ENCODE measurements around the gene WDR7. TPM values are rescaled to one million over a fixed set of nuclear protein-coding genes. Genes with fewer than 3 reads are reported as not detected.

WDR7 gene
- total RNA-seq, 1 experiment from 2014 or later = 11.5 TPM

- no peaks in the 10 kb centered on the region for H3K79me2 ChIP-seq (ENCODE audit: insufficient read depth, low read length)
Observed at GRCh38 chr18:56999823-57000222, 348.7 kb downstream of the WDR7 start.

DNA sequence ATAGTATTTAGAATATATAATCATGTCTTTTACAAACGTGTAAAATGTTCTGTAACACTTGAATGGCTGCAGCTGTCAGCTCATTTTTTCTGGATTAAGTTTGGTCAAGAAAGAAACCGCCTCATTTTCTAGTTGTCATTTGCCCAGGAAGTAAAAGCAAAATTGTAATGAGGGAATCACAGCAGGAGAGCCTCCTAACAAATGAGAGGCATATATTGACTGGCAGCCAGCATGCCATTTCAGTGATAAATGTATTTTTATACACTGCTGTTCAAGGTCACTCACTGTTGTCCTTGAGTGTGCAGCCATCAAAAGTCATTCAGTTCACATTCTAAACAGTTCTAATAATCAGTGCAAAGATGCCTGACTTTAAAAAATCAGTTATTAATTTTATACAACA, 351.5 kb downstream of the WDR7 start:
- RAD21 ChIA-PET (ENCODE audit: low non-redundant PET in 1 of 2, low total read pairs in 2 of 2, uncharacterized antibody in 2 of 2, unreplicated experiment in 2 of 2) = no interaction called here

More at GRCh38 chr18:56999823-57000222, 348.7 kb downstream of the WDR7 start:
- Histone ChIP-seq H3K4me1 (ENCODE audit: control insufficient read depth in 1 of 2, insufficient read depth in 2 of 2, low read length in 2 of 2) (peaks cover 6 to 7% of the 10 kb centered on the region in 2 experiments), H3K4me3 (replicated peaks in 1 of 2; ENCODE audit: low read depth in 1 of 2, low read length in 2 of 2) (no peak overlapping the region), H3K9ac (ENCODE audit: low read length) (no peak overlapping the region), H3K27ac (ENCODE audit: low read depth, low read length) (no peak overlapping the region), H3K27me3 (ENCODE audit: insufficient read depth, low read length) (no peaks in the 10 kb centered on the region), H3K4me2 (ENCODE audit: low read length) (no peak overlapping the region), H3K9me3 (ENCODE audit: control insufficient read depth in 1 of 2, insufficient read depth in 1 of 2, low read depth in 1 of 2, low read length in 2 of 2) (no peaks in the 10 kb centered on the region), H3K36me3 (ENCODE audit: control insufficient read depth in 1 of 2, insufficient read depth in 2 of 2, low read length in 2 of 2) (no peaks in the 10 kb centered on the region), H2AFZ (ENCODE audit: low read depth, low read length, poor library complexity, severe bottlenecking) (no peak overlapping the region), H4K20me1 (ENCODE audit: insufficient read depth) (no peaks in the 10 kb centered on the region), H3K9me2 (ENCODE audit: insufficient read depth) (no peaks in the 10 kb centered on the region)
- POLR2A ChIA-PET = no interaction called here
- RAD21 ChIA-PET (ENCODE audit: low non-redundant PET in 1 of 2, low total read pairs in 2 of 2, uncharacterized antibody in 2 of 2, unreplicated experiment in 2 of 2) = no interaction called here
- no peak for ATAC-seq
- intact Hi-C loops (cut with micrococcal nuclease) = no loop called here
- CTCF ChIA-PET = no interaction called here
- TF ChIP-seq CBX3 (IDR thresholded peaks at IDR 0.05; ENCODE audit: low read depth) (no peak), POLR2AphosphoS5 (IDR thresholded peaks at IDR 0.05; ENCODE audit: low read depth, low read length) (no peak), EZH2 (IDR thresholded peaks at IDR 0.05) (no peak), ZBTB33 (IDR thresholded peaks at IDR 0.05; ENCODE audit: extremely low read depth, insufficient replicate concordance, low read length) (no peak)
- DNase-seq (ENCODE audit: low read depth, low spot score) = no peak
- no TSS peak for BruUV-seq (replicated peaks)

More for the DNA sequence above, 351.5 kb downstream of the WDR7 start:
- ChIA-PET POLR2A (no interaction called here), CTCF (no interaction called here)
- intact Hi-C loops (cut with micrococcal nuclease) = no loop called here
- no peaks in the 10 kb centered on the region for H3K27me3 ChIP-seq (ENCODE audit: insufficient read depth, low read length)
- H3K4me3 ChIP-seq (replicated peaks in 1 of 2; ENCODE audit: low read depth in 1 of 2, low read length in 2 of 2) = no peak overlapping the region
- BruUV-seq (replicated peaks) = no TSS peak
- no peak overlapping the region for H3K9ac ChIP-seq (ENCODE audit: low read length)
- H3K36me3 ChIP-seq (ENCODE audit: control insufficient read depth in 1 of 2, insufficient read depth in 2 of 2, low read length in 2 of 2) = no peaks in the 10 kb centered on the region
- H3K9me2 ChIP-seq (ENCODE audit: insufficient read depth) = no peaks in the 10 kb centered on the region
- DNase-seq (ENCODE audit: low read depth, low spot score) (no peak), ATAC-seq (no peak)
- no peaks in the 10 kb centered on the region for H3K9me3 ChIP-seq (ENCODE audit: control insufficient read depth in 1 of 2, insufficient read depth in 1 of 2, low read depth in 1 of 2, low read length in 2 of 2)
- H3K4me1 ChIP-seq (ENCODE audit: control insufficient read depth in 1 of 2, insufficient read depth in 2 of 2, low read length in 2 of 2) = peaks cover 8 to 10% of the 10 kb centered on the region in 2 experiments
- no peak overlapping the region for H3K27ac ChIP-seq (ENCODE audit: low read depth, low read length)
- TF ChIP-seq POLR2AphosphoS5 (IDR thresholded peaks at IDR 0.05; ENCODE audit: low read depth, low read length) (no peak), RAD21 (IDR thresholded peaks at IDR 0.05; ENCODE audit: low read depth) (no peak), TCF7L2 (IDR thresholded peaks at IDR 0.05; ENCODE audit: borderline replicate concordance, extremely low read depth, insufficient read depth, insufficient read length) (peak; percentile 76)
- H4K20me1 ChIP-seq (ENCODE audit: insufficient read depth) = no peaks in the 10 kb centered on the region
- no peak overlapping the region for H3K4me2 ChIP-seq (ENCODE audit: low read length)
- no peak overlapping the region for H2AFZ ChIP-seq (ENCODE audit: low read depth, low read length, poor library complexity, severe bottlenecking)
- H3K79me2 ChIP-seq (ENCODE audit: insufficient read depth, low read length) = no peaks in the 10 kb centered on the region
